GM18502 (cell line): ENCODE data around the gene COL4A2.

ENCODE experiments used
- ATAC-seq: cut with Tn5 transposase; IDR thresholded peaks from one replicate; pipeline ENCODE4 v1.9.1; 2021; ENCODE audit warnings: mild to moderate bottlenecking; ENCODE audit not compliant: unreplicated experiment, poor library complexity

COL4A2 gene

DNA sequence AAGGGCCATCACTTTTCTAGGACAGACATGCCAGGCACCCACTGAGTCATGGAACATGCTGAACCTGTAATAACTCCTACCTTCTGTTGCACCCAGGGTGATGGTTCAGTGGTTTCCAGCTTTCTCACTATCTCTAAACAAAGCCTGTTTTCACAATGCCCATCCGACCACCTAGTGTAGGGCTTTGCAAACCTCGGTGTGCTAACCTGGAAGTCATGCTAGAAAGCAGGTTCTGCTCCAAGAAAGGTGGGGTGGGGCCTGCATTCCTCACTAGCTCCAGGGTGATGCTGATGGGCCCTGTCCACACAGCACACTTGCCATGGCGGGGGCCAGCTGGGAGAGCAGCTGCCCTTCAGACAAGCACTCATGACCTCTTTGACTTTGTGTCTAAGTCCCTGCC, 43.4 kb downstream of the COL4A2 start:
- no peak for ATAC-seq

GRCh38 chr13:110351636-110352420, 44.7 kb downstream of the COL4A2 start:
- no peak for ATAC-seq

- no peak for ATAC-seq
These were observed 45.7 kb downstream of the COL4A2 start for GRCh38 chr13:110352735-110353134.

GRCh38 chr13:110353339-110353977, 46.4 kb downstream of the COL4A2 start:
- ATAC-seq = no peak

DNA sequence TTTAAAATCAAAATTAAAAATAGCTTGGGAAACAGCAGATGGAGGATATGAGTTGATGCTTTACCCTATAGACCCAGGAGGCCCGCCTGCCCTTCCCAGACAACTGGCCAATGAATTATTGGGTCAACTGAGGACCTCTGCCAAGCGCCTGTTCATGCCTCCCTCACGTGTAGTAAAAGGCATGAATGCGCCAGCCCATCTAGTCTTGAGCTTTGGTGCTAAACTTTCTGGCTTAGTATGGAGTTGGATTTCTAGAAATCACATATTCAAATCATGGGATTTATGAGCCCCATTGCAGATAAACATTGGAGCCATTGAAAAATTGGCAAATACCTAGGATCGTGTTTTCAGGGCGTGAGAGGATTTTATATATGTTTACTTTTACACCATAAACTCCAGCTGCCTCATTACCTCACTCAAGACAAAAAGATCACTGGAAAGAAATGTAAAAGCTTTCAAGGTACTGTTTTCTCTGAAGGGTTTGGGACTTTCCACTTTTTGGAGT, 47.1 kb downstream of the COL4A2 start:
- no peak for ATAC-seq

- peak; percentile 41 for ATAC-seq
These were observed 47.8 kb downstream of the COL4A2 start for GRCh38 chr13:110354715-110355473.

- ATAC-seq = no peak
These were observed 49.3 kb downstream of the COL4A2 start for GRCh38 chr13:110356362-110356761.

DNA sequence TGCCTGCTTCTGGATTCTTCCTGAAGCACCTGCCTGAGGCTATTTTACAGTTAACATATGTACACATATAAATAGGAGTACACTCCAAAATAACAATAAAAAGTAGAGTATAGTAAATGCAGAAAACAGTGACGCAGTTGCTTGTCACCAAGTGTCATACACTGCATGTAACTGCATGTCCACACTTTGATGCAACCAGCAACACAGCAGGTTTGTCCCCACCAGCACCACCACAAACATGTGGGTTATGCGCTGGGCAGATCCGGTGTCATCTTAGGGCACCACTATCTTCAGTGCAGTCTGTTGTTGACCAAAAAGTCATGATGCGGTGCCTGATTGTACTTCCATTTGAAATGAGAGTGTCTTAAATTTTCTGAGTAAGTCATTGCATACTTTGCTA, 51.3 kb downstream of the COL4A2 start:
- ATAC-seq = no peak

GRCh38 chr13:110359840-110360301, 52.8 kb downstream of the COL4A2 start:
- ATAC-seq = no peak

- no peak for ATAC-seq
These were observed 53.5 kb downstream of the COL4A2 start for GRCh38 chr13:110360598-110360997.

- ATAC-seq = no peak
These were observed 54.4 kb downstream of the COL4A2 start for GRCh38 chr13:110361365-110361911.

DNA sequence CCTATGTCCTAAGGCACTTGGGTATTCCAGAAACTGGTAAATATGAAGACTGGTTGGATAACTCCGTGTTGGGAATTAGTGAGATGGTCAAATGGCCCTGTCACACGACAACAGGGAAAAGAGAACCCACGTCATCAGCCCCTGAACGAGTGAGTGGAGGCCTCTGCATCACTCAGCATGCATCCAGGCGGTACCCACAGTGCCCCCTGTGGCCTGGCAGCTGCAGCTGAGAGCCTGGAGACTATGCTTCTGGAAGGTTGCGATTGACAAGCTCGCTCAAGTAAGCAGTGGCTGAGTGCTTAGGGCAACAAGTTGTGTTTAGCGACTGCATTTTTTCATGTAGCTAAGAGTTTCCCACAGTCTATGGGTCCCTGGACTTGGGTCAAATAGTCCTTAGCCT, 55.9 kb downstream of the COL4A2 start:
- ATAC-seq = no peak

- no peak for ATAC-seq
These were observed 57.0 kb downstream of the COL4A2 start for GRCh38 chr13:110364081-110364480.

- ATAC-seq = no peak
These were observed 58.8 kb downstream of the COL4A2 start for GRCh38 chr13:110365876-110366275.

DNA sequence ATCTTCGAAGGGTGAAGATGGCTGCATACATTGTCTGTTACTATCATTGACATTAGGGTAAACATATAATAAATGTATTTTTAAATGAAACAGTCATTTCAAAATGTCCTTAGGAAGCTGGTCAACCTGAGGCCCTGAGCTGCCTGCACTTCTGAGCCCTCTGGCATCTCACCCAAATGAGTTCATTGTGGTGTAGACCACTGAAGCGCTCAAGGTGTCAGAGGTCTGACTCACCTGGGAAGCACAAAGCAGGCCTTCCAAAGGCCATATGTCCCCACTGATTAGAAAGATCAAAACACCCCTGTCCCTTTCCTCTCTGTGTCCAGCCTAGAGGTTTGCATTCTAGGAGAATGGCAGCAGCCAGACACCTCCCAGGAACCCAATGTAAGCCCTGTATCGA, 59.6 kb downstream of the COL4A2 start:
- no peak for ATAC-seq

- ATAC-seq = no peak
These were observed 60.5 kb downstream of the COL4A2 start for GRCh38 chr13:110367620-110368019.

DNA sequence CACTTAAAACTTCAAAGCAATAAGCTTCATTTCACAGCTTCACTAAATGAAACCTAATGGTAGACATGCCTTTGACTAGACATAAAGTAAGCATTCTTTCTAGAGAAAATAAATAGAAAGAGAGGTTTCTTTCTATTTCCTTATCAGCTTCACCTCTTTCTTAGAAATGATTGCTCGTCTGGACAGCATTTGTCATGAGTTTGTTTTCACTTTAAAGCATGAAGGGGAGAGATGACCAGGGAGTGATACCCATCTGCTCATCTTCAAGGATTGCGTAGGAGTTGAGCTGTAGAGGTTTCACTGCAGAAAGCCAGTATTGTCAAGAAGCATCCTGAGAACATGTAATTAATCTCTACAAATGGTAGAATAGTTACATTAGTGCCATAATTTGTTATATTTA, 61.3 kb downstream of the COL4A2 start:
- ATAC-seq = no peak

- no peak for ATAC-seq
These were observed 62.3 kb downstream of the COL4A2 start for GRCh38 chr13:110369400-110369799.

GRCh38 chr13:110371550-110372465, 64.7 kb downstream of the COL4A2 start:
- ATAC-seq = peak; percentile 81

DNA sequence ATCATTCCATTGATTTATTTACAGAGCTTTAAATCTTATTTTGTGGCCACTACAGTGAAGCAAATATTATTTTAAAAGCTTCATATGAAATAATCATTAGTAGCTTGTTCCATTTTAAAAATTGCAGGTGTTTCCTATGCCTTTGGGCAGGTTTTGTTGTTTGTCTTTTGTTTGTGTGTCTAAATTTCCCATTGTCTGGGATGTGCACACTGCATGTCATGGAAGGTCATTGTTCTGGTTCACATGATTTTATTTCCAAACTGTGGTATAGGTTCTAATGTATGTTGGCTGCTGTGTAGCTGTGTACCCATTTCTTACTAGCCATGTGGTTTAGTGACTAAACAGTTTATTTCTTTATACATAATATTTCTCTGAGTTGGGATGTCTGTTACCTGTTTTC, 65.6 kb downstream of the COL4A2 start:
- ATAC-seq = no peak
